GM12801 (cell line): ENCODE data around the gene OPHN1.

ENCODE experiments used
- TF ChIP-seq, protein P1 (sequence below): IDR thresholded peaks from one replicate; pipeline ENCODE4 v1.5.1; 2011; ENCODE audit warnings: control low read depth; ENCODE audit not compliant: insufficient read length; ENCODE audit errors: extremely low read depth

Gene OPHN1

DNA sequence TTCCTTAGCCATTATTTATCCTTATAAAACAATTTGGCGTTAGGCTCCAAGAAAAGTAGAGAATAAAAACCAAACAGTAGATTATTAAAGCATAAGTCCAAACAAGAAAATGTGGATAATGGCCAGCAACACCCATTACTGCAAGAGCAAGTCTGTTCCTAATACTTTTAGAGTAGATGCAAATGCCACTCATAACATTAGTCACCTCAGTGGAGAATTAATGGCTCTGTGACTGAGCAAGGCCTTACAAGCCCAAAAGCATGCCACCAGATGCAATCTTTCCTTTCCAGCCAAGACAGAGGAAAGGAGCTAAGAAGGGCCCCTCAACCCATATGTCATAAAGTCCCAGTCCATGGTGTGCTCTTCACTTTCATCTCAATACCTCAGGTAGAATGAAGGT lies 373.8 kb downstream of the OPHN1 start:
- TF ChIP-seq, protein P1, sequence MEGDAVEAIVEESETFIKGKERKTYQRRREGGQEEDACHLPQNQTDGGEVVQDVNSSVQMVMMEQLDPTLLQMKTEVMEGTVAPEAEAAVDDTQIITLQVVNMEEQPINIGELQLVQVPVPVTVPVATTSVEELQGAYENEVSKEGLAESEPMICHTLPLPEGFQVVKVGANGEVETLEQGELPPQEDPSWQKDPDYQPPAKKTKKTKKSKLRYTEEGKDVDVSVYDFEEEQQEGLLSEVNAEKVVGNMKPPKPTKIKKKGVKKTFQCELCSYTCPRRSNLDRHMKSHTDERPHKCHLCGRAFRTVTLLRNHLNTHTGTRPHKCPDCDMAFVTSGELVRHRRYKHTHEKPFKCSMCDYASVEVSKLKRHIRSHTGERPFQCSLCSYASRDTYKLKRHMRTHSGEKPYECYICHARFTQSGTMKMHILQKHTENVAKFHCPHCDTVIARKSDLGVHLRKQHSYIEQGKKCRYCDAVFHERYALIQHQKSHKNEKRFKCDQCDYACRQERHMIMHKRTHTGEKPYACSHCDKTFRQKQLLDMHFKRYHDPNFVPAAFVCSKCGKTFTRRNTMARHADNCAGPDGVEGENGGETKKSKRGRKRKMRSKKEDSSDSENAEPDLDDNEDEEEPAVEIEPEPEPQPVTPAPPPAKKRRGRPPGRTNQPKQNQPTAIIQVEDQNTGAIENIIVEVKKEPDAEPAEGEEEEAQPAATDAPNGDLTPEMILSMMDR, result no peak

DNA sequence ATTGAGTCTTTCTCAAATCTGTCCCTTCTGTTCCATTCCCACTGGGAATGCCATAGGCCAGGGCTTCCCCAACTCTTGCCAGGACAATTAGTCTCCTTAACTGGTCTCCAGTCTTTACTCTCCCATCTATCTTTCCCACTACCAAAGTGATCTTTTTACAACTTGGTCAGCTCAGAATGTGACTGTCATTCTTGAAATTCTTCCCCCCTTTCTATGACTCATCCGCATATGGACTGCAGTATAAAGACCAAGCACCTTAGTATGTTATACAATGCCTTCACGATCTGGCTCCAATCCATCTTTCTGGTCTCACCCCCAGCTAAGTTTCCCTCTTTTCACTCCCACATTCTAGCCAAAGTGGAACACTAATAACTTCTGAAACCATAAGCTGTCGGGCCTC lies 383.8 kb downstream of the OPHN1 start:
- TF ChIP-seq, protein P1, result no peak

DNA sequence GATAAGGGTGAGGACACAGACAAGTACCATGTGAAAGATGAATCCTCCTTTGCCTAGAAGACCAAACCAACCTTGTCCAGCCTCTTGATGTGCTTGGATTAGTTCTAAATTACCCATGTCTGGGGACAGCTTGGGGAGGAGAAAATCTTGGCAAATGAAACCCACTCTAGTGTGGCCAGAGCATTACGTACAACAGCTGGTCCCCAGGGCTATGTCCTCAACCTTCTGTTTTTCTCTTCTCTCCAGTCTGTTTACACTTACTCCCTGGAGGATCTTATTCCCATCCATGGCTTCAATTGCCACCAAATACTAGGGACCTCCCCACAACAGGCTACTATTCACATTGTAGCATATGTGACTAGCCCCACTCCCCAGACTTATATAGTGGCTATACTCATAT lies 384.5 kb downstream of the OPHN1 start:
- TF ChIP-seq, protein P1, result no peak

DNA sequence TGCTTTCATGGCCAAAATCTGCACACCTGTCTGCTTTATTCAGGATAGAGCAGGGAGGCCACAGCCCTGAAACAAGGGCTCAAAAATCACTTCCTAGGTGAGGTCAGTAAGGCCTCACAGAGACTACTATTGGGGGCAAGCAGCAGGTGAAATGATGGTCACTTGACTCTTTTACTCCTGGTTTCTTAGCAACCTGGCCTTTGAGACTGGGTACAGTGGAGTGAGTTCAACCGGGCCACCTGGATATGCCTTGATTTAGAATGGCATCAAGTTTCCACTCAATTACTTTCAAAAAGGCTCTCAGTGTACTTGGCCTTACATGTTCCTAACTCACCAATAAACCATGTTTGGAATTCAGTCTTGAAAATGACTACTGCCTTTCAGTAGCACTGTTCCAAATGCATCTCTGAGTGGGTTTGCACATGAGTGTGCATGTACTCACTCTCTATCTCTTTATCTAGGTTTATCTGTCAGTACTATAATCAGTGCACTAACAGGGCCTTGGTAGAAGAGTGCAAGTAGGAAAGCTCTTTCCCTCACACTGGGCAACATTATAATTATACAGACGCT lies 388.2 kb downstream of the OPHN1 start:
- TF ChIP-seq, protein P1, result no peak

DNA sequence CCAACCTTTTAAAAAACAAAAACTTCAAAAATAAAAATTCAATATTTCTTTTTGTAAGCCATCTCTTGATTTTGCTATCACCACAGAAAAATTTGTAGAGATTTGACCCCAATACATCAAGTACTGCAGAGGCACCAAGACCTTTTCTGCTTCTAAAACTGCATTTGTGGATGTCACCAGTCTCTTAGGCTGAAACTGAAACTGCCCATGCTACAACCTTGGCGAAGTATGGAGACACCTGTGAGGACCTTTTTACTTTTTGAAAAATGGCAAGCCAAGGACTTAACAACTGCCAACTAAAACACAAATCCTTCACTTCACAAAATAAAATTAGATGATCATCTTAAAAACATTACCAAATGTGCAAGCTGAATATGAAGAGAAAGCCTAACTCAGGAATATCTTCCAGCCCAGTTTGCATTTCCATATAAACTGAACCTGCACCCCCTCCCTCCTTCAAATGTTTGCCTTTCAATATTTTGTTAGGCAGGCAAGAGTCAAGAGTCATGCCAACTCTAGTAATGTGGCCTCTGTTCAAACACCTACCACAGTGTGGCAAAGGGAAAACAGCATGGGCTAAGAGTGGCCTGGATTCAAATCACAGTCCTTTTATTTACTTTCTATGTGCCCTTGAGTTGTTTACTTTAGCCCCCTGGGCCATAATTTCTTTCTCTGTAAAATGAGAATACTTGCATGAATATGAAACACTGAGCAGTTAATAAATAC lies 389.4 kb downstream of the OPHN1 start:
- TF ChIP-seq, protein P1, result no peak

DNA sequence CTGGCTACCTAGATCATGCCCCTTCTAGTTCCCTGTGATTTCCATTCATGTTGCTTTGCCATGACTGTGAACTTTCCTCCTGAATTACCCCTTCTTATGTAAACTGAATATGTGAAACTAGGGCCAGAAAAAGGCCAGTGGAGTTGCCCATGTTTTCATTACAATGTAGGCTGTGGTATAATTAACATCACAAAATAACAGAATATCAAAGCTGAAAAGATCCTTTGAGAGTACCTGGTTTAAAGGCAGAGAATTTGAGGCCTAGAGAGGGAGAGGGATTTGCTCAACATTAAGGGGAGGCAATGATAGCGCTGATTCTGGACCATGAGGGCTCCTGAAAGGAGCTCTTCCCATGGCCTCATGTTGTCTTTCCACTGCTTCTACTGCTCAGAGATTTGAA lies 392.2 kb downstream of the OPHN1 start:
- TF ChIP-seq, protein P1, result no peak

DNA sequence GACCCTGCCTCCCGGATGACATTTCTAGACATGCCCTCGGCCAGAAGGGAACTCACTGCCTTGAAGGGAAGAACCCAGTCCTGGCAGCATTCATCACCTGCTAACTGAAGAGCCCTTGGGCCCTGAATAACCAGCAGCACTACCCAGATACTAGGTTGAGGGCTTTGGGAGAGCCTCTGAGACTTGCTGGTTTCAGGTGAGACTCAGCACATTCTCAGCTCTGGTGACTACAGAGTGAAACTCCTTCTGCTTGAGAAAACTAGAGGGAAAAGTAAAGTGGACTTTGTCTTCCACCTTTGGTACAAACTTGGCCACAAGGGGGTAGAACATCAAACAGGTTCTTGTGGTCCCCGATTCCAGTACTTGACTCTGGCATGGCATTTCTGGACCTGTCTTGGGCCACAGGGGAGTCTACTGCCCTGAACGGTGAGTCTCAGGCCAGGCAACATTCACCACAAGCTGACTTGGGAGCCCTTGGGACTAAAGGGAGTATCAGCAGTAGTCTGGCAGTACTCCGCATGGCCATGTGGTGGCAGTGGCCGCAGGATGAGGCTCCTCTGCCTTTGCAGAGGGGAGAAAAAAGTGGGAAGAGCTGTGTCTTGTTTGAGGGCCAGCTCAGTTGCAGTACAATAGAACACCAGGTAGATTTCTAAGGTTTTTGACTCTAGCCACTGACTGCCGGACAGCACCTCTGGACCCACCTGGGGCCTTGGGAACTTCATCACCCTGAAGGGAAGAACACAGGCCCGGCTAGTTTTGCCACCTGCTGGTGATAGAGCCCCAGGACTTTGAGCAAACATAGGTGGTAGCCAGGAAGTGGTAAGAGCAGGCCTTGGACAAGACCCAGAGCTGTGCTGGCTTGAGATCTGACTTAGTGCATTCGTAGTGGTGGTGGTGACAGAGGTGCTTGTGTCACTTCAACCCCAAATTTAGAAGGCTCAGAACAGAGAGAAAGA lies 414.8 kb downstream of the OPHN1 start:
- TF ChIP-seq, protein P1, result no peak
